PC-3 (cell line): ENCODE results near the gene KMT2E. TPM values are rescaled to one million over a fixed set of nuclear protein-coding genes. Genes with fewer than 3 reads are reported as not detected.

Experiments
- ATAC-seq: fragments of 200-7000 bp; cut with Tn5 transposase; 2 replicates; pipeline ENCODE4 v1.9.1; 2020; ENCODE audit warnings: mild to moderate bottlenecking, moderate library complexity
- BruUV-seq: library from RNA; stranded (reverse); fragments of 400-500 nt; replicated peaks from 2 replicates; lab custom pipeline; 2021; lab: Mats Ljungman, UMichigan
- CTCF ChIA-PET: fragments of 300-600 bp; sonication (Branson Sonifier 250); formaldehyde crosslinking; loops from one replicate; lab custom pipeline; 2022; ENCODE audit warnings: antibody characterized with exemption; lab: Charles Lee
- POLR2A ChIA-PET: fragments of 300-600 bp; sonication (Branson Sonifier 250); formaldehyde crosslinking; loops from one replicate; lab custom pipeline; 2022; ENCODE audit warnings: antibody characterized with exemption; ENCODE audit not compliant: unreplicated experiment; lab: Charles Lee
- DNase-seq: peaks from one replicate; pipeline ENCODE4 v3.0.0-alpha.2; 2015
- H2AFZ ChIP-seq: fragments of 300-600 bp; sonication (generic); 2 replicates; pipeline ENCODE4 v1.6.0; 2016; ENCODE audit warnings: antibody characterized with exemption, low read length
- H3F3A ChIP-seq: fragments of 300-600 bp; sonication (generic); one replicate; pipeline ENCODE4 v1.6.0; 2017; ENCODE audit warnings: antibody characterized with exemption, low read length, control low read depth, mild to moderate bottlenecking; ENCODE audit not compliant: unreplicated experiment
- H3K27ac ChIP-seq: fragments of 300-600 bp; sonication (generic); 2 replicates; pipeline ENCODE4 v1.5.1; 2016; ENCODE audit warnings: mild to moderate bottlenecking, low read length
- H3K27me3 ChIP-seq: fragments of 300-600 bp; sonication (generic); 2 replicates; pipeline ENCODE4 v1.6.1; 2016; ENCODE audit warnings: low read length, mixed read lengths
- H3K36me3 ChIP-seq: fragments of 300-600 bp; sonication (generic); 2 replicates; pipeline ENCODE4 v1.6.1; 2016; ENCODE audit warnings: low read depth, mixed run types, low read length, mixed read lengths
- H3K4me1 ChIP-seq: fragments of 300-600 bp; sonication (generic); 2 replicates; pipeline ENCODE4 v1.5.1; 2016; ENCODE audit warnings: low read length; ENCODE audit not compliant: insufficient read depth
- H3K4me2 ChIP-seq: fragments of 300-600 bp; sonication (generic); 2 replicates; pipeline ENCODE4 v1.6.0; 2016; ENCODE audit warnings: low read length
- H3K4me3 ChIP-seq: fragments of 300-600 bp; sonication (generic); 2 replicates; pipeline ENCODE4 v1.5.1; 2016; ENCODE audit warnings: mild to moderate bottlenecking, low read length, mixed read lengths
- H3K79me2 ChIP-seq: fragments of 300-600 bp; sonication (generic); 2 replicates; pipeline ENCODE4 v1.6.1; 2017; ENCODE audit warnings: low read length, mixed read lengths
- H3K9ac ChIP-seq: fragments of 300-600 bp; sonication (generic); 2 replicates; pipeline ENCODE4 v1.6.0; 2016; ENCODE audit warnings: mild to moderate bottlenecking, low read length
- H3K9me2 ChIP-seq: fragments of 300-600 bp; sonication (generic); replicated peaks from 2 replicates; pipeline ENCODE4 v1.6.1; 2016; ENCODE audit warnings: mixed run types, low read length, mixed read lengths
- H3K9me3 ChIP-seq: fragments of 300-600 bp; sonication (generic); 2 replicates; pipeline ENCODE4 v1.6.1; 2016; ENCODE audit warnings: low read length, mixed read lengths
- H4K20me1 ChIP-seq: fragments of 300-600 bp; sonication (generic); 2 replicates; pipeline ENCODE4 v1.6.1; 2016; ENCODE audit warnings: low read length, mixed read lengths
- CTCF ChIP-seq: fragments of 300-600 bp; sonication (generic); conservative IDR thresholded peaks from 2 replicates; pipeline ENCODE4 v1.5.1; 2017; ENCODE audit warnings: antibody characterized with exemption, low read depth, mild to moderate bottlenecking, low read length
- EZH2 ChIP-seq: fragments of 300-600 bp; sonication (generic); IDR thresholded peaks from one replicate; pipeline ENCODE4 v1.6.1; 2017; ENCODE audit warnings: antibody characterized with exemption, mild to moderate bottlenecking, low read length; ENCODE audit not compliant: unreplicated experiment
- EZH2phosphoT487 ChIP-seq: fragments of 300-600 bp; sonication (generic); IDR thresholded peaks from 2 replicates; pipeline ENCODE4 v1.6.1; 2018; ENCODE audit warnings: mild to moderate bottlenecking, antibody characterized with exemption, low read length, borderline replicate concordance
- intact Hi-C: fragments of 100-400 bp; cut with micrococcal nuclease; formaldehyde crosslinking; loops from 2 replicates; pipeline ENCODE4 v1.9.0; 2023
- total RNA-seq: library from RNA; depleted of rRNA; stranded (reverse); fragments of >200 nt; gene quantifications from 2 replicates; pipeline ENCODE4 v1.2.3, GENCODE V29; 2014

The KMT2E gene
- total RNA-seq, 1 experiment from 2014 or later = 21.8 TPM

GRCh38 chr7:104990983-104991382 is 23.0 kb upstream of the KMT2E start:
- Histone ChIP-seq H3K4me1 (peaks cover 23% of the 10 kb centered on the region), H3K27ac (no peak overlapping the region), H3K4me3 (no peak overlapping the region), H3K9me3 (no peaks in the 10 kb centered on the region), H3K9ac (no peak overlapping the region), H3K4me2 (no peak overlapping the region), H3F3A (peaks cover 2% of the 10 kb centered on the region), H2AFZ (no peak overlapping the region), H3K36me3 (peaks cover 5% of the 10 kb centered on the region; the same call in 1 of the 2 replicates), H3K9me2 (no peaks in the 10 kb centered on the region), H4K20me1 (peaks cover 20% of the 10 kb centered on the region), H3K27me3 (no peaks in the 10 kb centered on the region), H3K79me2 (peaks cover 1% of the 10 kb centered on the region)
- no peak for ATAC-seq
- intact Hi-C loops = no loop called here
- BruUV-seq = no TSS peak
- no peak for TF ChIP-seq EZH2phosphoT487
- POLR2A ChIA-PET = no interaction called here
- CTCF ChIA-PET = no interaction called here
- DNase-seq = no peak

DNA sequence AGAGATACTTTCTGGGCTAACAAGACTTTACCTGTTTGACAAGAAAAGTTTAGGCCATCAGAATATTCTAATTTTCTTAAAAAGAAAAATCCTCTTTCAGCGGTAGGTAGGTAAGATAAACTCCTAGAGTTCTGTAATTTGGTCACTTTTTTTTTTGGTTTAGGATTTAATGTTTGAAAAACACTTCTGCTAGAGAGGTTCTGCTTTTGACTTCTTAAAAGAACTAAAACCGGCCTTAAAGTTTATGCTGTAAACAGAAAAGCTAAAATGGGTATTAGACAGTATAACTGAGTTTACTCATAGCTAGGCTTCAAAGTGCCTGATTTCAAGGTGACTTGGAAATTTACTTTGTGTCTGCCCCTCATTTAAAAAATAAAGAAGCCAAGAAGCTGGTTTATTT is 21.7 kb upstream of the KMT2E start:
- ChIA-PET CTCF (no interaction called here), POLR2A (no interaction called here)
- no peaks in the 10 kb centered on the region for H3K9me3 ChIP-seq

DNA sequence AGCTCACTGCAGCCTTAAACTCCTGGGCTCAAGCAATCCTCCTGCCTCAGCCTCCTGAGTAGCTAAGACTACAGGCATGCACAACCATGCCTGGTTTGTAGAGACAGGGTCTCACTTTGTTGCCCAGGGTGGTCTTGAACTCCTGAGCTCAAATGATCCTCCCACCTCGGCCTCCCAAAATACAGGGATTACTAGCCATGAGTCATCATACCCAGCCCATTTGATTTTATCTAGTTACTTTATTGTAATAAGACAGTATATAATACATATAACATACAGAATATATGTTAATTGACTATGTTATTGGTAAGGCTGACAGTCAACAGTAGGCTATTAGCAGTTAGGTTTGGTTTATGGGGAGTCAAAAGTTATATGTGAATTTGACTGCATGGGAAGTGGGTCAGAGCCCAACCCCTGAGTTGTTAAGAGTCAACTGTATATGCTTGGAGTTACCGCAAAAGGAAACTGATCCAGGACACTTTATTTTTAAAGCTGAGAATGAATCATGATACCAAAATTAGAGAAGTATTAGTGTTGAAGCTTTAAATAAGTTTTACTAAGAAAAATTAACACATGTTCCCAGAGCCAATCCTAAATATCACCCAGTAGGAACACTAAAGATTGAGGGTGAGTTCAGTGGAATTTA is 20.7 kb upstream of the KMT2E start:
- Histone ChIP-seq H3K79me2 (no peaks in the 10 kb centered on the region; the same call in none of the 2 replicates), H2AFZ (no peak overlapping the region), H4K20me1 (peaks cover 31% of the 10 kb centered on the region), H3K9ac (no peak overlapping the region), H3K4me1 (0 out of 2 replicates have a peak, but pooled peaks cover 3% of the 10 kb centered on the region), H3F3A (no peaks in the 10 kb centered on the region), H3K9me3 (no peaks in the 10 kb centered on the region), H3K36me3 (peaks cover 10% of the 10 kb centered on the region; the same call in 1 of the 2 replicates), H3K4me3 (no peak overlapping the region), H3K4me2 (no peak overlapping the region), H3K9me2 (no peaks in the 10 kb centered on the region), H3K27me3 (no peaks in the 10 kb centered on the region), H3K27ac (no peak overlapping the region)
- ChIA-PET POLR2A (interaction anchor here (0.5 to 0.6 kb wide), 2 partner anchors 12 to 363 kb away, joined by 3 to 4 read pairs; no protein-coding TSS in a partner anchor), CTCF (no interaction called here)
- intact Hi-C loops = no loop called here
- TF ChIP-seq CTCF = no peak
- TF ChIP-seq EZH2 = no peak
- TF ChIP-seq EZH2phosphoT487 = no peak
- BruUV-seq = no TSS peak
- DNase-seq (no peak), ATAC-seq (no peak)

More for the DNA sequence above, 21.7 kb upstream of the KMT2E start:
- Histone ChIP-seq H3K27me3 (no peaks in the 10 kb centered on the region), H3K27ac (no peak overlapping the region), H2AFZ (no peak overlapping the region), H3K4me3 (no peak overlapping the region), H3K36me3 (peaks cover 10% of the 10 kb centered on the region; the same call in 1 of the 2 replicates), H3K9me2 (no peaks in the 10 kb centered on the region), H3F3A (no peaks in the 10 kb centered on the region), H3K79me2 (no peaks in the 10 kb centered on the region; the same call in none of the 2 replicates), H3K9ac (no peak overlapping the region), H3K4me2 (no peak overlapping the region), H3K4me1 (peaks cover 10% of the 10 kb centered on the region), H4K20me1 (peaks cover 23% of the 10 kb centered on the region)
- ATAC-seq (no peak), DNase-seq (no peak)
- TF ChIP-seq EZH2 = no peak
- TF ChIP-seq CTCF = no peak
- TF ChIP-seq EZH2phosphoT487 = no peak
- BruUV-seq = no TSS peak
- intact Hi-C loops = no loop called here
